ENCODE data around the gene SUPT20H. TPM values are rescaled to one million over a fixed set of nuclear protein-coding genes. Genes with fewer than 3 reads are reported as not detected.

SUPT20H gene
- total and polyA plus RNA-seq, 2 donors (not counting 1 experiment from before 2014, with no cell fraction given), result 43.8 to 93.7 TPM

GRCh38 chr13:36992362-36992761 lies 67.1 kb downstream of the SUPT20H start:
- H3K27ac Mint-ChIP-seq, result no peak overlapping the region
- peaks cover 13 to 71% of the 10 kb centered on the region in 2 experiments for H3K36me3 ChIP-seq (replicated peaks in 1 of 2; ENCODE audit: control extremely low read depth in 1 of 2, control insufficient read depth in 1 of 2, extremely low read depth in 1 of 2, insufficient read depth in 2 of 2, low read length in 1 of 2)

More at GRCh38 chr13:36992362-36992761, 67.1 kb downstream of the SUPT20H start:
- H4K20me1 ChIP-seq (ENCODE audit: control insufficient read depth, insufficient read depth, low read length, poor library complexity, severe bottlenecking), result no peaks in the 10 kb centered on the region
- no peak overlapping the region for H3K27ac ChIP-seq (ENCODE audit: low read length in 2 of 2)
- no peaks in the 10 kb centered on the region for H3K9me3 ChIP-seq (ENCODE audit: control extremely low read depth in 1 of 3, control insufficient read depth in 2 of 3, insufficient read depth in 1 of 3, low read length in 2 of 3)
- ChIA-PET POLR2A (no interaction called here), CTCF (interaction anchor here (0.7 to 3.3 kb wide), 2 partner anchors 9 to 11 kb away, joined by 4 to 12 read pairs; no protein-coding TSS in a partner anchor)
- H3K9me3 Mint-ChIP-seq (ENCODE audit: insufficient read depth), result no peaks in the 10 kb centered on the region
- no CpG with 5 or more reads among the region's 4 CpGs for WGBS (ENCODE audit: insufficient coverage)
- H3K27me3 ChIP-seq (replicated peaks in 1 of 4; ENCODE audit: control extremely low read depth in 1 of 4, control insufficient read depth in 3 of 4, insufficient read depth in 4 of 4, low read length in 3 of 4), result no peaks in the 10 kb centered on the region
- no peak overlapping the region for H2AFZ ChIP-seq (ENCODE audit: insufficient read depth, low read depth, low read length, poor library complexity, severe bottlenecking)
- no peak overlapping the region for H3K9ac ChIP-seq (ENCODE audit: low read length)
- no peak overlapping the region for H3K4me3 ChIP-seq (ENCODE audit: control extremely low read depth in 1 of 5, extremely low read depth in 1 of 5, insufficient read depth in 1 of 5, low read depth in 2 of 5, low read length in 4 of 5)
- ATAC-seq (ENCODE audit: low read depth), result no peak
- no peak for DNase-seq
- H3K27me3 Mint-ChIP-seq, result no peaks in the 10 kb centered on the region
- no peaks in the 10 kb centered on the region for H3K4me1 ChIP-seq (ENCODE audit: control insufficient read depth in 2 of 2, insufficient read depth in 2 of 2, low read length in 2 of 2)
- intact Hi-C loops (cut with micrococcal nuclease), result no loop called here
- H3K4me1 Mint-ChIP-seq, result peaks cover 8% of the 10 kb centered on the region
- H3K4me2 ChIP-seq (replicated peaks; ENCODE audit: low read depth, low read length, poor library complexity, severe bottlenecking), result no peak overlapping the region
- TF ChIP-seq CTCF (IDR thresholded peaks at IDR 0.05), result no peak
- H3K4me3 Mint-ChIP-seq, result no peak overlapping the region
- H3K79me2 ChIP-seq (ENCODE audit: control insufficient read depth, insufficient read depth, low read length), result peaks cover 11% of the 10 kb centered on the region

Measured in B cell (primary cell).